Mesangial cell (primary cell): ENCODE measurements around the gene MKNK1. TPM values are rescaled to one million over a fixed set of nuclear protein-coding genes. Genes with fewer than 3 reads are reported as not detected.

Source experiments
- total RNA-seq: library from RNA; depleted of rRNA; stranded (reverse); fragments of >200 nt; gene quantifications from 2 replicates; pipeline ENCODE4 v1.2.3, GENCODE V29; 2015

The MKNK1 gene
- total RNA-seq, result 11.9 and 16.4 TPM in 2 replicates

GRCh38 chr1:46603858-46604549, at the start of gene MKNK1:
MKNK1 (minus strand) TSS chr1:46604268; CDS start chr1:46583327, 20,941 bp downstream.

GRCh38 chr1:46616277-46617107, 12.4 kb upstream of the MKNK1 start, which contains the start of gene MOB3C:
MOB3C (minus strand) TSS chr1:46616811; CDS start chr1:46613321, 3,490 bp downstream.

GRCh38 chr1:46551597-46552095, 52.4 kb downstream of the MKNK1 start, which contains the start of gene KNCN:
KNCN (minus strand) TSS chr1:46551647; CDS start chr1:46551215, 432 bp downstream.

Other genes starting within 250 kb of the MKNK1 start
- 3.1 and 10.8 TPM in 2 replicates for gene FAAH, start 210.0 kb downstream of the MKNK1 start, total RNA-seq
- gene DMBX1, start 114.4 kb downstream of the MKNK1 start, total RNA-seq, result not detected in 2 replicates
- not detected in 2 replicates for gene KNCN, start 52.6 kb downstream of the MKNK1 start, total RNA-seq
- 2.9 and 8.0 TPM in 2 replicates for gene MOB3C, start 12.5 kb upstream of the MKNK1 start, total RNA-seq
- gene ATPAF1, start 64.1 kb upstream of the MKNK1 start, total RNA-seq, result 34.4 and 39.4 TPM in 2 replicates
- gene TEX38, start 67.6 kb upstream of the MKNK1 start, total RNA-seq, result not detected in 2 replicates
- 34.2 and 55.8 TPM in 2 replicates for gene EFCAB14, start 114.8 kb upstream of the MKNK1 start, total RNA-seq
- gene CYP4B1, start 194.8 kb upstream of the MKNK1 start, total RNA-seq, result not detected in 2 replicates